Fibroblast of villous mesenchyme (primary cell): Measurements from ENCODE around the gene PHLDA3. TPM values are rescaled to one million over a fixed set of nuclear protein-coding genes. Genes with fewer than 3 reads are reported as not detected.
A peak's percentile ranks its signal among the peaks of the same experiment; 100 is the strongest.
"Not testable (repeated sequence)": the region's sequence is repeated elsewhere in the genome, so short reads cannot be mapped to it uniquely, and the experiment has no call there.

Experiments
- DNase-seq: peaks from one replicate; pipeline ENCODE4 v3.0.0-alpha.2; 2010; ENCODE audit warnings: low read depth
- H3K4me3 ChIP-seq: 2 replicates; pipeline ENCODE4 v1.5.1; 2011; ENCODE audit warnings: low read depth, mild to moderate bottlenecking, low read length
- total RNA-seq: library from RNA; depleted of rRNA; stranded (reverse); fragments of >200 nt; gene quantifications from 2 replicates; pipeline ENCODE4 v1.2.3, GENCODE V29; 2012
- TF ChIP-seq, protein P1 (sequence below): IDR thresholded peaks from 2 replicates; pipeline ENCODE4 v1.5.1; 2012; ENCODE audit warnings: low read depth, mild to moderate bottlenecking, low read length; ENCODE audit not compliant: insufficient read depth

Gene PHLDA3
- total RNA-seq, 1 donor = 70.0 TPM

DNA sequence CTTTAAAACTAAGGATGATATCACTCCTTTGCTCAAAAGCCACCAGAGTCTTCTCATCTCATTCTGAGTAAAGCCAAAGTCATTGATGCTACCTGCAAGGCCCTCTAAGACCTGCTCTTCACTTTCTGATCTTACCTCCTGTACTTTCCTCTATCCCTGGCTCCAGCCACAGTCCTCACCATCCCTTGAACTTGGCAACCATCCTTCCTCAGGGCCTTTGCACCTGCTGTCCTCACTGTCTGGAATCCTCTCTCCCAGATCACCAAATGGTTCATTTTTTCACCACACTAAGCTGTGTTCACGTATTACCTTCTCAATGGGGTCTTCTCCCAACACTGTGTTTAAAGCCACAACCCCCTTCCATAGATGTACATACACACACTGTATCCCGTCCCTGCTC is 4.3 kb upstream of the PHLDA3 start:
- TF ChIP-seq, protein P1, sequence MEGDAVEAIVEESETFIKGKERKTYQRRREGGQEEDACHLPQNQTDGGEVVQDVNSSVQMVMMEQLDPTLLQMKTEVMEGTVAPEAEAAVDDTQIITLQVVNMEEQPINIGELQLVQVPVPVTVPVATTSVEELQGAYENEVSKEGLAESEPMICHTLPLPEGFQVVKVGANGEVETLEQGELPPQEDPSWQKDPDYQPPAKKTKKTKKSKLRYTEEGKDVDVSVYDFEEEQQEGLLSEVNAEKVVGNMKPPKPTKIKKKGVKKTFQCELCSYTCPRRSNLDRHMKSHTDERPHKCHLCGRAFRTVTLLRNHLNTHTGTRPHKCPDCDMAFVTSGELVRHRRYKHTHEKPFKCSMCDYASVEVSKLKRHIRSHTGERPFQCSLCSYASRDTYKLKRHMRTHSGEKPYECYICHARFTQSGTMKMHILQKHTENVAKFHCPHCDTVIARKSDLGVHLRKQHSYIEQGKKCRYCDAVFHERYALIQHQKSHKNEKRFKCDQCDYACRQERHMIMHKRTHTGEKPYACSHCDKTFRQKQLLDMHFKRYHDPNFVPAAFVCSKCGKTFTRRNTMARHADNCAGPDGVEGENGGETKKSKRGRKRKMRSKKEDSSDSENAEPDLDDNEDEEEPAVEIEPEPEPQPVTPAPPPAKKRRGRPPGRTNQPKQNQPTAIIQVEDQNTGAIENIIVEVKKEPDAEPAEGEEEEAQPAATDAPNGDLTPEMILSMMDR = no peak
- H3K4me3 ChIP-seq = no peak overlapping the region
- no peak for DNase-seq

DNA sequence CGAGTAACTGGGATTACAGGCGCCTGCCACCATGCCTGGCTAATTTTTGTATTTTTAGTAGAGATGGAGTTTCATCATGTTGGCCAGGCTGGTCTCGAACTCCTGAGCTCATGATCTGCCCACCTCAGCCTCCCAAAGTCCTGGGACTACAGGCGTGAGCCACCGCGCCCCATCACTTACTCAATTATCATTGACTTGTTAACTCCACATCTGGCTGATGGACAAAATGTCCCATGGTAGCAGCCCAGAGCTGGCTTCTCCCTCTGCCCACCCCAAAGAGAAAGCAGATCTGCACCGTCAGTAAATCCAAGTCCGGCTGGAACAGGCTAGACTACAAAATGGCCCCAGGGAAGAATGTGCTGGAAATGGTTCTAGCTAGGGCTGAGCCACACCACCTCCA is 3.3 kb upstream of the PHLDA3 start:
- not testable (repeated sequence) for H3K4me3 ChIP-seq, DNase-seq

DNA sequence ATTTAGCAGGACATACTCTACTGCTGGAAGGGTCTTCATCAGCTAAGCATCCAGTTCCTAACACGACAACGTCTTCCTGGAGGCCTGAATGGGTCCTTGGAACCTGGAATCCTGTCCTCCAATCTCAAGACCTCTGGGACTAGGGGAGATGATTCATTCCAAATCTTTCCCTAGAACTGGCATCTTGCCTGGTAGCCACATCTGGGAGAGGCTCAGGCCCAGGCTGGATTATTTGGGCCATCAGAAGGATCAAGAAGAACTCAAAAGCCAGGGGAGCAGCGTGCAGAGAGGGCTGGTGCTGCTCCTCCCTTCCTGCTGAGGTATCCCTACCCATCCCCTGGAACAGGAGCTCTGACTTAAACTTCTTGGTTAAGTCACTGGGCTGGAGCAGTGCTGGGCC is 2.8 kb upstream of the PHLDA3 start:
- DNase-seq = peak; percentile 77
- TF ChIP-seq, protein P1 = no peak
- H3K4me3 ChIP-seq = no peak overlapping the region

DNA sequence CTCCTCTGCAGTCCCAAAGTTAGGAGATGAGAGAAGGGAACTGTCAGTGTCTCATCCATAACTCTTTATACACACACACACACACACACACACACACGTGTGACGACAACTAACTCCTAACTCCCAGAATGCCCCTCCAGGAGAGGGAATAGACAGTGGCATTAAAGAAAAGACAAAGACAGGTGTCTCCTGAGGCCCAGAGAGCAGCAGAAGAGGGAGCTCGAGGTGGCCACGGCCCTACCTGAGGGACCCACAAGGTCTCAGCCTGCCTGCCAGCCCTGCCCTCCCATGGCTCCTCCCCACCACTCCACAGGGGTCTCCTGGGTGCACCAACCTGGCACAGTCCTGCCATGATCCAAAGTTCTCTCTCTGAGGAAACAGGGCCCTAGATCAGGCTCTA is 1.6 kb upstream of the PHLDA3 start:
- H3K4me3 ChIP-seq = no peak overlapping the region
- DNase-seq = no peak
- TF ChIP-seq, protein P1 = no peak

DNA sequence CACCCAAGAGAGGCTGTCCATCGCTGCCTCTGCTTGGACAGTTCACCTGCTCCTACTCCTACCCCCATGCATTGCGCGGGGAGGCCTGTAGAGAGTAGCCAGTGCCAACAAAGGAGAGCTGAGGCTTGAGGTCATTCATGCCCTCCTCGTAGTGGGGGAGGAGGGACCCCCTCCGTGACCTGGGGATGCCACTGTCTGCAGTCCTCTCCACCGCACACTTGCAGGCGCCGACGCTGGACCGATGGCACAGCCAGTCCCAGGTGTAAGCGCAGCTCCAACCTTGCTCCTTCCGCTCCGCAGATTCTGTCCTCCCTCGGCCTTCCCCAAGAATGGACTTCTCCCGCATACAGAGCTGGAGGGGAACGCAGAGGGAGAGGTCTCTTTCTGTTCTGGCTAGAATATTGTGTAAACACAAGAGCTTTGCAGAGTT is 672 bp upstream of the PHLDA3 start:
- peak overlapping the region; percentile 98 for H3K4me3 ChIP-seq
- DNase-seq = no peak
- TF ChIP-seq, protein P1 = no peak

DNA sequence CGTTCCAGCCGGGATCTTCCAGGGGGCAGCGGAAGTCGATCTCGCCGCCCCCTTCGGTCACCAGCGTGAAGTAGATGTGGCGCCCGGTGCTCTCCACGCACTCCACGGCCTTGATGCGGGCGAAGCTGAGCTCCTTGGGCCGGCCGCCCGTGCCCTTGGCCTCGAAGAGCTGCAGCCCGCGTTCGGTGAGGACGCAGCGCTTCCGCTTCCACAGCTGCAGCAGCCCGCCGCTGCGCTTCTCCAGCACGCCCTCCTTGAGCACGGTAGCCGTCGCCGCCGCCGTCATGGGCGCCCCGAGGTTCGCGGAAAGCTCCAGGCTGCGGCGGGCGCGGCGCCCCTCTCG is 516 bp downstream of the PHLDA3 start:
- TF ChIP-seq, protein P1 = no peak
- H3K4me3 ChIP-seq = peak overlapping the region; percentile 98

DNA sequence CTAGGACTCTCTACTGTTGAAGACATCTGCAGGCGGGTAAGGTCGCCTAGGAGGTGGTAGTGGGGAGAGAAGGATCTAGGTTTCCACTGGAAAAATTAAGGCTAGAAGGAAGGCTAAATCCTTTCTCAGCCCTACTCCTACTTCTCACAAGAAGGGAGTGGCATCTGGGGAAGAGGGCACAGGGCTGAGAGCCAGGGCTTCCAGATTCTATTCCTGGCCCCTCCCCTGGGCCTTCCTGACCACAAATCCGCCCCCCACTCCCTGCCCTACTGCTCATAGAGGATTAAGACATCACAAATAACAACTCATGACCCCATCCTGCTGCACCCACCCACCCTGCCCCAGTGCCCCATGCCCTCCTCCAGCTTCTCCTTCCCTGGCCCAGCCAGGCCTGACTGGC is 2.5 kb downstream of the PHLDA3 start:
- peak overlapping the region; percentile 98 for H3K4me3 ChIP-seq
- TF ChIP-seq, protein P1 = no peak
- peak; percentile 74 for DNase-seq

More for the DNA sequence above, 516 bp downstream of the PHLDA3 start:
- DNase-seq = no peak
